Progenitor cell of endocrine pancreas (in vitro differentiated cells): ENCODE measurements around the gene TTC4. TPM values are rescaled to one million over a fixed set of nuclear protein-coding genes. Genes with fewer than 3 reads are reported as not detected.

ENCODE experiments used
- DNase-seq: peaks from one replicate; pipeline ENCODE4 v3.0.0; 2021; ENCODE audit warnings: low spot score; ENCODE audit not compliant: unreplicated experiment
- H3K27ac Mint-ChIP-seq: 2 replicates; pipeline ENCODE4 v1.8.0; 2021; ENCODE audit warnings: mild to moderate bottlenecking, moderate library complexity, mixed read lengths
- H3K27me3 Mint-ChIP-seq: 2 replicates; pipeline ENCODE4 v1.8.0; 2021; ENCODE audit warnings: mixed read lengths
- H3K36me3 Mint-ChIP-seq: 2 replicates; pipeline ENCODE4 v1.8.0; 2022; ENCODE audit warnings: mixed read lengths; ENCODE audit not compliant: insufficient read depth
- H3K4me1 Mint-ChIP-seq: 2 replicates; pipeline ENCODE4 v1.8.0; 2021; ENCODE audit warnings: low read depth, mixed read lengths
- H3K4me3 Mint-ChIP-seq: 2 replicates; pipeline ENCODE4 v1.8.0; 2021; ENCODE audit warnings: low read depth, mild to moderate bottlenecking, moderate library complexity, mixed read lengths
- H3K9me3 Mint-ChIP-seq: 2 replicates; pipeline ENCODE4 v1.8.0; 2021; ENCODE audit warnings: low read depth, mixed read lengths
- CTCF ChIP-seq: fragments of 200-600 bp; sonication (generic); IDR thresholded peaks from one replicate; pipeline ENCODE4 v1.5.0; 2021; ENCODE audit warnings: antibody characterized with exemption, mild to moderate bottlenecking; ENCODE audit not compliant: unreplicated experiment
- total RNA-seq: library from RNA; stranded (reverse); gene quantifications from 2 replicates; pipeline ENCODE4 v1.2.1, GENCODE V29; 2021

TTC4 gene
- total RNA-seq, 1 donor from 2014 or later, result 24.0 TPM

DNA sequence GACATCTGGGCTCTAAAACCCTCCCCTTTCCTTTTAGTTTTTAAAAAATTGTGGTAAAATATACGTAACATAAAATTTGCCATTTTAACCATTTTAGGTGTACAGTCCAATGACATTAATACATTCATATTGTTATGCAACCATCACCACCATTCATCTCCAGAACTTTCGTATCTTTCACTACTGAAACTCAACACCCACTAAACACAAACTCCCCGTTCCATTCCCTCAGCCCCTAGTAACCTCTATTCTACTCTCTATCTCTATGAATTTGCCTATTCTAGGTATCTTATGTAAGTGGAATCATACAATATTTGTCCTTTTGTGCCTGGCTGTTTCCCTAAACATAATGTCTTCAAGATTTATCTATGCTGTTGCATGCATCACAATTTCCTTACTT, 19.4 kb upstream of the TTC4 start:
- Mint-ChIP-seq H3K36me3 (no peaks in the 10 kb centered on the region), H3K4me1 (no peaks in the 10 kb centered on the region), H3K27ac (no peak overlapping the region), H3K9me3 (no peaks in the 10 kb centered on the region), H3K4me3 (no peak overlapping the region), H3K27me3 (peaks cover 12% of the 10 kb centered on the region)
- TF ChIP-seq CTCF, result no peak
- no peak for DNase-seq

DNA sequence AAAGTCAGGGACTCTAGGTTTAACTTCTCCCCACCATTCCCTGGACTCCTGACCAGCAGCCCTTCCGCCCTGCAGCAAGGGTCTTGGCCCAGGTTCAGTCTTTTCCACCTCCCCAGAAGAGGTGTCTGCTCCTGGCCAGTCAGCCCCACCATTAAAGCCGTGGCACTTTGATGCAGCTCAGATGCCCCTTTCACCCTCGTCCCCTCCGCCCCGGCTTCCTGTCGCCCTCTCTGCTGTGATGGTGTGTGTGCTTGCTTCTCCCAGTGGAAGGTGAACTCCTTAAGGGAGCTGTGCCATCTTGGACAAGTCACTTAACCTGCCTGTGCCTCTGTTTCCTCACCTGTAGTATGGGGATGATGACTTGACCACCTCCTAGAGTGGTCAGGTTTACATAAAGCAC, 17.8 kb upstream of the TTC4 start:
- H3K4me1 Mint-ChIP-seq, result no peaks in the 10 kb centered on the region
- no peak overlapping the region for H3K4me3 Mint-ChIP-seq
- no peak overlapping the region for H3K27ac Mint-ChIP-seq
- DNase-seq, result no peak
- peaks cover 21% of the 10 kb centered on the region for H3K27me3 Mint-ChIP-seq
- TF ChIP-seq CTCF, result no peak
- no peaks in the 10 kb centered on the region for H3K9me3 Mint-ChIP-seq
- no peaks in the 10 kb centered on the region for H3K36me3 Mint-ChIP-seq

GRCh38 chr1:54698346-54698745, 17.3 kb upstream of the TTC4 start:
- no peaks in the 10 kb centered on the region for H3K9me3 Mint-ChIP-seq
- H3K36me3 Mint-ChIP-seq, result no peaks in the 10 kb centered on the region
- H3K27me3 Mint-ChIP-seq, result peaks cover 25% of the 10 kb centered on the region
- no peak for TF ChIP-seq CTCF
- no peaks in the 10 kb centered on the region for H3K4me1 Mint-ChIP-seq
- no peak overlapping the region for H3K4me3 Mint-ChIP-seq
- no peak overlapping the region for H3K27ac Mint-ChIP-seq
- DNase-seq, result no peak

- H3K27me3 Mint-ChIP-seq, result peaks cover 28% of the 10 kb centered on the region
- H3K36me3 Mint-ChIP-seq, result no peaks in the 10 kb centered on the region
- H3K9me3 Mint-ChIP-seq, result no peaks in the 10 kb centered on the region
Observed at GRCh38 chr1:54699936-54700525, 15.6 kb upstream of the TTC4 start.

GRCh38 chr1:54701066-54701465, 14.6 kb upstream of the TTC4 start:
- Mint-ChIP-seq H3K27ac (no peak overlapping the region), H3K4me3 (no peak overlapping the region), H3K36me3 (no peaks in the 10 kb centered on the region), H3K27me3 (peaks cover 36% of the 10 kb centered on the region), H3K4me1 (no peaks in the 10 kb centered on the region), H3K9me3 (no peaks in the 10 kb centered on the region)
- no peak for TF ChIP-seq CTCF
- no peak for DNase-seq

More at GRCh38 chr1:54699936-54700525, 15.6 kb upstream of the TTC4 start:
- TF ChIP-seq CTCF, result no peak
- no peak for DNase-seq
- no peak overlapping the region for H3K27ac Mint-ChIP-seq
- no peak overlapping the region for H3K4me3 Mint-ChIP-seq
- no peaks in the 10 kb centered on the region for H3K4me1 Mint-ChIP-seq
